CD4-positive, alpha-beta T cell treated with Interleukin-15 for 4 hours (primary cell): ENCODE results near the gene SIGLEC6.

Source experiments
- DNase-seq: peaks from one replicate; pipeline ENCODE4 v3.0.0-alpha.2; 2020; ENCODE audit warnings: low spot score

The SIGLEC6 gene

GRCh38 chr19:51531349-51532315 lies at the start of gene SIGLEC6:
Gene SIGLEC6 (minus strand): TSS chr19:51531670. CDS start chr19:51531648, 22 bp downstream.
- peak; percentile 15 for DNase-seq

- DNase-seq = no peak
Measured at GRCh38 chr19:51576850-51577249, 45.4 kb upstream of the SIGLEC6 start.

- no peak for DNase-seq
Measured at GRCh38 chr19:51573331-51573730, 41.9 kb upstream of the SIGLEC6 start.

- DNase-seq = no peak
Measured at GRCh38 chr19:51572908-51573307, 41.4 kb upstream of the SIGLEC6 start.

GRCh38 chr19:51572410-51572809 lies 40.9 kb upstream of the SIGLEC6 start:
- no peak for DNase-seq

- DNase-seq = no peak
Measured at GRCh38 chr19:51571599-51571998, 40.1 kb upstream of the SIGLEC6 start.

- DNase-seq = peak; percentile 91
Measured at GRCh38 chr19:51570962-51571575, 39.6 kb upstream of the SIGLEC6 start, which contains the start of gene ZNF175. Gene ZNF175 (plus strand): TSS chr19:51571283. CDS start chr19:51573330, 2,047 bp downstream.

- no peak for DNase-seq
Measured at GRCh38 chr19:51568456-51568855, 37.0 kb upstream of the SIGLEC6 start.

GRCh38 chr19:51567583-51567982 lies 36.1 kb upstream of the SIGLEC6 start:
- DNase-seq = no peak

- DNase-seq = no peak
Measured at GRCh38 chr19:51566489-51567100, 35.1 kb upstream of the SIGLEC6 start.

- no peak for DNase-seq
Measured at GRCh38 chr19:51565583-51565982, 34.1 kb upstream of the SIGLEC6 start.

GRCh38 chr19:51564791-51565190 lies 33.3 kb upstream of the SIGLEC6 start:
- no peak for DNase-seq

- DNase-seq = no peak
Measured at GRCh38 chr19:51560339-51560738, 28.9 kb upstream of the SIGLEC6 start.

GRCh38 chr19:51559240-51559639 lies 27.8 kb upstream of the SIGLEC6 start:
- no peak for DNase-seq

- peak; percentile 11 for DNase-seq
Measured at GRCh38 chr19:51552996-51553725, 21.7 kb upstream of the SIGLEC6 start.

- DNase-seq = no peak
Measured at GRCh38 chr19:51552608-51552995, 21.1 kb upstream of the SIGLEC6 start.

GRCh38 chr19:51551673-51552432 lies 20.4 kb upstream of the SIGLEC6 start:
- DNase-seq = no peak

- no peak for DNase-seq
Measured at GRCh38 chr19:51550848-51551672, 19.6 kb upstream of the SIGLEC6 start.

GRCh38 chr19:51549533-51550324 lies 18.3 kb upstream of the SIGLEC6 start:
- DNase-seq = no peak
